Measurements from ENCODE around the gene CLDN22.

CLDN22 gene

DNA sequence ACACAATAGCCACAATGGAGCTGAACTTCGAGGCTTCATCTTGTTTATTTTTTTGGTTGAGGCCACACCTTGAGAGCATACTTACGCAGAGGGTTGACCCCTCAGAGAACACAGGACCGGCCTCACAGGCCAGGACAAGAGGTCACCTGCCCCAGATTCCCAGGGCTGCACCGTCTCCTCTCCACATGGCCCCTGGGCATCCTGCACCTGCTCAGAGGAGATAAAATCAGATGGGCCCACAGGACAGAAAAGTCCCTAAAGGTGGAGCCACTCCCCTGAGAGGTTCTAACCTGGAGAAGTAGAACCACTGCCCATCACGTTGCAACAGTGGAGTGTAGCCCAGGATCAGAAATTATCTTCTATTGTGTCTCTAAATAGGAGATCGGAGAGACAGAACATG is 3.2 kb upstream of the CLDN22 start:
- no peak for DNase-seq (ENCODE audit: low read depth in 1 of 2, low spot score in 1 of 2)

DNA sequence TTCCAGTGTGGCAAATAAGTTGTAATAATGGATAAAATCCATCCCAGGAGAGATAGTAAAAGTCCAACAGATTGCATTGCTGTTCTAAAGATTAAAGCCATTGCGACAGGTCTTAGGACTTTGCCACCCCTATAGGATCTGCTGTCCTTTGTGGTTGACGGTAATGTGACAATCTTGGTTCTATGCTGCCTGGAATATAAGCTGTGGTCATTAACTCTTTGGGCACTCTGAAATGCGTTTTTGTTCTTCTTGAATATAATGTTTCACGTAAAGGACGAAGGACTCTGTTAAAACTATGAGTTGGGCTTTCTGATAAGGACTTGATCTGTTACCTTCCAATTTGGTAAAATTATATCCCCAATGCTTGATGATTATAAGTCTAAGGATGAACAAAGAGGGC is 2.2 kb upstream of the CLDN22 start, which contains the start of gene CLDN24:
Gene CLDN24, minus strand, starts transcription at position 101 of the 400 bp plus-strand sequence. Its CDS starts 0 bp downstream, at position 101.
- DNase-seq (ENCODE audit: low read depth in 1 of 2, low spot score in 1 of 2), result no peak

DNA sequence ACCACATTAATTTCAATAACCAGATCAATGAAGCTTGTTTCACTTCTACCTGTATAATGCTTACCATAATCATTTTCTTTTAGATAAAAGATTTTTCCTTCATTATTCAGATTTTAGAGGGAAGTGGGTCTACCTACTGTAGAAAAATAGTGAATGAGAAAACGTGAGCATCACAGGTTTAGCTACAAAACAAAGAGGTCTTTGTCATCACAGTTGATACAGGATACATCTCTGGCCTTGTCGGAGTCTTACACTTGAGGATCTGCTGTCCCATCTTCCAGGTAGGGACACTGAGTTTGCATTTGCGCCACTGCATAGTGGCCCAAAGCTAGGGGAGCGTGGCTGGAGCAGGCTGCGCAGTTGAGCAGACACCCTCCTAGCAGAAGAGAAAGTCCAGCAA is 1.4 kb upstream of the CLDN22 start:
- no peak for DNase-seq (ENCODE audit: low read depth in 1 of 2, low spot score in 1 of 2)

DNA sequence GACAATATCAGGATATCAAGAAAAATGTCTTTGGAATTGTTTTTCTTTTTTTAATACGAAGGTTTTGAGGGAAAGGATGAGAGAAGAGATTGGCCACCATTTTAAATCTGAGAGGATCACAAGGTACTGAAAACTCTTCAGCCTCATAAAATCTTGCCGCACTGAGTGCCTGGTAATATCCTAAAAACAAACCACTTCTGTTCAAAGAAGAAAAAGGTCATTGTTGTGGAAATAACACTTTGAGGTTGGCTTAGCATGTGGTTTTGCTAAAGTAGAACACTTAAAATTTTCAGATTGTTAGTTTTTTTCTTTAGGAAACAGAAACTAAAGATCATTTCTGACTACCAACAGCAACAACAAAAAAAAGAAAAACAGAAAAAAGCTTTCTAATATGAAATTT is 1.0 kb upstream of the CLDN22 start:
- no peak for DNase-seq (ENCODE audit: low read depth in 1 of 2, low spot score in 1 of 2)

DNA sequence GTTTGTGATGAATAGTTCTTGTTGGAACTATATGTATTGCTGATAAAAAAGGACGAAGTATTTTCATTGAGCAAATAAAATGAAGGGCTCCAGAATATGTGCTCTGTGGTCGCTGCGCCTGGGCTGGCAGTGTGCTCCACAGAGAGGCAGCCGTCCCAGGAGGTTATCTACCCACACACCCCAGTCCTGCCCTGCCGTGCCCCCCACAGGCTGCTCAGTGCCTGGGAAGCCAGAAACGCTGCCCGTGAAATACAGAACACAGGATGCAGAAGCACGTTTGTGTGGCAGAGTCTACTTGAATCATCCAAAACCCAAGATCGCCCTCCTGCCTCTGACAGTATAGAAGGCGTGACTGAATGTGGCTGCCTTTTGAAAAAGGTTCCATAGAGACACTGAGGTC is 1.4 kb downstream of the CLDN22 start:
- no peak for DNase-seq (ENCODE audit: low read depth in 1 of 2, low spot score in 1 of 2)

DNA sequence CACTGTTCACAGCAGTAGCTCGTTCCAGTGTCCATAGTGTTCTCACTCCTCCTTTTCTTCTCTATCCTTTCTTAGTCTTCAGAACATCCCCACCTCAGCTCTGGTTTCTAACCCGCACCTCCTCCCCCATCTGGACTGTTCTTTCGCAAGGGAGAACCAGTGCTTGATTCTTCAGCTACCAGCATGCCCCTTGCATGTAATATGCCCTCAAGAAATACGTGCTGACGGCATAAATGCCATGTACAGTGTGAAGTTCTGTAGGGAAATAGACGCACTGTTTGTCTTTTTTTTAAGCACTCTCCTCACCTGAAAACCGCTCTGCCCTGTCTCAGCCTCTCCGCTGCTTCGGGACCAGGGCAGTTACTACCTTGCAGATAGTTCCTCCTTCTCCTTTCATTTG is 5.3 kb downstream of the CLDN22 start:
- no peak for DNase-seq (ENCODE audit: low read depth in 1 of 2, low spot score in 1 of 2)

DNA sequence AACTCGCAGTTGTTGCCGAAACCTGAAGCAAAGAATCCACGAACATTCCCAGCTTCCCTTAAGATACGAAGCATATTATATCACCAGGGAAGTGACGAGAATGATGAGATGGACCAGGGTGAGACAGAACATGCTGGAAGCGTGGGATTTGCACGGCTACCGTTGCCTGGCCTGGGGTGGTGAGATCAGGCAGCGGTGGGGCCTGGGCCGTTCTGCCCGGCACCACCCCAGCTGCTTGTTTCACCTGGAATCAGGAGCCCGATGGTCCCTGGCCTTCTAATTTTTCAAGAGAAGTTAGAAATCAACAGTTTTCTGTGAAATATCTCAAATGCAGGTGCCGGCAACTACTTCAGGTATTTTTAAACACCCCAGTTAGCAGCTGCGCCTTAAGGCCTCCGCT is 5.7 kb downstream of the CLDN22 start:
- no peak for DNase-seq (ENCODE audit: low read depth in 1 of 2, low spot score in 1 of 2)

DNA sequence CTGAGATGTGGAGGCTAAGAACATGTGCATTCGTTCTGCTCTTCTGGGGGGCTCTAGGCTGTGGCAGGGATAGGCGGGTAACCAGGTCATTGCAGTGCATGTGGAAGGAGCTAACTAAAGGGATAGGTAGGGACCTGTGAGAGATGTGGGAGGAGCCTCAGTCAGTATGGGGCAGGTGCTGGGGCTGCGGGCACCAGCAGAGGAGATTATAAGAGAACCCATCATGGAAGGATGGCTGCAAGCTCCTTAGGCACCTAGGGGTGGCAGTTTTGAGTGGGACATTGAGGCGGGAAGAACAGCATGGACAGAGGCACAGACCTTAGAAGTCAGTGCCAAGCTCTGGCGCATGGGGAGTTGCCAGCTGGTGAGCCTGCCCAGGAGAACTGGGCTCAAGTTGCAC is 7.2 kb downstream of the CLDN22 start:
- DNase-seq (ENCODE audit: low read depth in 1 of 2, low spot score in 1 of 2), result no peak

DNA sequence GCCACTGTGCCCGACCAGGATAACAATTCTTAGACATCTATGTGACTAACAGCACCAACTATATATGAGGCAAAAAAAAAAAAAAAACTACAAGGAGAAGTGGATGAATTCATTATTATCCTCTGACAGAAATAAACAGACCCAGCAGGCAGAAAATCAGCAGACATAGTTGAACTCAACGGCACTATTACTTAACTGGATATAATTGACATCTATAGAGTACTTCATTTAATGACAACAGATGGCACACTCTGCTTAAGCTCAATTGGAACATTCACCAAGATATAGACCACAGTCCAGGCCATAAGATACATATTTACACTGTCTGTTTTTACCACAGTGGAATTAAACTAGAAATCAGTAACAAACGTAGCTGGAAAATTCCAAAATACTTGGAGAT is 13.3 kb downstream of the CLDN22 start:
- DNase-seq (ENCODE audit: low read depth in 1 of 2, low spot score in 1 of 2), result no peak

DNA sequence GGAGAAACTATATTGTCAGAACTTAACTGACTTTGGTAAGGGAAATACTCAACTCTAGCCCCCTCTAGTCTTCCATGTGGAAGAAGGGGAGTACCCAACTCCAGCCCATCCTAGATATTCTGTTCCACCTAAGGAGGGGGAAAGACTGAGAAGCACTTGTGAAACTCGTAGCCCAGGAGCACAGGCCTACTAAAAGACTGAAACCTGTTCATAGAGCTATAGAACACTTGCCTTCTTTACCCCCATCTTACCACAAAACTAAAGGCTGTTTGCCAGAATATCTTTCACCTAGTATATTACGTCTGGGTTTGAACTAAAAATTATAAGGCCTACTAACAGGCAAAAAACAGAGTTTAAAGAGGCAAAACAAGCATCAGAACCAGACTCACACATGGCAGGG is 15.5 kb downstream of the CLDN22 start:
- DNase-seq (ENCODE audit: low read depth in 1 of 2, low spot score in 1 of 2), result no peak

DNA sequence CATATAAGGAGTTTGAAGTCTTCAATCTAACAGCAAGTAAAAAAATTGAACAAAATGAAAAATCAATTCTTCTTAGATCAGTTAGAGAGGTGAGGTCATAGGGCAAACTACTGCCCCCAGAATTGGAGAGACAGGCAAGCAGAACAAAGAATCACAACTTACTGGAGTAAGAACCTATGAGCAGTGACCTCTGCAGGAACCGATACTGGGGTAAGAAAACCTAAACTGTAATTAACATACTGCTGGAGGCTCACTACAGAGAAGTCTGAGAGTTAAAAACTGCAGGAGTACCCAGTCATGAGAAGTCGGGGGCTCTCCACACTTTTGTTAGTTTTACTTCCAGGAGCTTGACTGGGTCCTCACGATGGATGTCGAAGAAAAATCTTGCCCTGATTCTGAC is 16.0 kb downstream of the CLDN22 start:
- DNase-seq (ENCODE audit: low read depth in 1 of 2, low spot score in 1 of 2), result no peak

DNA sequence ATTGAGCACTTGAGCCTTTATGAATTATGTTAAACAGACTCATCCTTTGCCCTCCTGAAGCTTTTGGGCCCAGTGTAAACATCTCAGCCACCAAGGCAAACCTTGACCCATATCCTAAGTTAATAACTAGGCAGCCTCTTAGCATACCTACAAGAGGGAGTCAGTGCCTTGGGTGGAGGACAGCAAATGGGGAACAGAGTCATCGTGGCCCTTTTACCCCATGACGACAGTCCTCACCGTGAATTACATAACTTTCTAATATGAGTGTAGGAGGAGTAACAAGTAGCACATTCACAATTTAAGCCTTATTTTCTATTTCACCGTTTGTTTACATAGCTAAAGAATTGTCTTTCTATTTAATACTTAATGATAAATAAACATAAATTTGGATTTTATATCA is 16.8 kb downstream of the CLDN22 start:
- no peak for DNase-seq (ENCODE audit: low read depth in 1 of 2, low spot score in 1 of 2)

DNA sequence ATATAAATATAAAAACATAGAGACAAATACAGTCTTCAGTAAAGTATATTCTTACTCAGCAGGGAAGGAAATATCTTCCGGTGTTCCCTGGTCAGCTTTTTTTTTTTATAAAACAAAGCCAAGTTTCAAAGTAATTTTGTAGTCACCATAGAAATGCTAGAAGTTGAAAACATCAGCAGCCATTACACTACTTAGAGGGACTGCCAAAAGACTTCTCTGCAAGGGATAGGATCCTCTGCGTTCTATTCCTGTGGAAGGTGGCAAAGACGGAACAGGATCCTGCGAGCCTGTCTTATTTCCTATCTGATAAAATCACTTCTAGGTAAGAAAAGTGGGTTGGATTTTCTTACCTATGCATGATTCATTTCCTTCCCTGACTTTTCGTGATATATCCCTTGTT is 19.4 kb downstream of the CLDN22 start:
- DNase-seq (ENCODE audit: low read depth in 1 of 2, low spot score in 1 of 2), result no peak

DNA sequence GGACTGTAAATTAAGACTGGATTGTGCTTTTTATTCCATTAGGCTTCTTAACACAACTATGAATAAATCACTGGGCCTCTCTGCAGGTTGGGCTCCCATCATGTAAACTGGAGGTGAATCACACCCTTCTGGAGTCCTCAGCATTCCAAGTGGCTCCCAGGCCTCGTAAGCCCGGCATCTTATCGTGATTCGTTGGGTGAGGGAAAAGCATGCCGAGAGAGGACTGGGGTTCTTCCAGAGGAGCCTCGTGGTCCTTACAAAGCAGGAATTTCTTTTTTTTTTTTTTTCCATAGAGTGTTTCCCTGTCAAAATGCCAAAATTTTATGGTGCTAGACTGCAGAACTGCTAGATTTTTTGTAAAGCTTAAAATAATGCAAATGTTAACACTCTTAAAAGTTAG is 20.0 kb downstream of the CLDN22 start:
- DNase-seq (ENCODE audit: low read depth in 1 of 2, low spot score in 1 of 2), result no peak

DNA sequence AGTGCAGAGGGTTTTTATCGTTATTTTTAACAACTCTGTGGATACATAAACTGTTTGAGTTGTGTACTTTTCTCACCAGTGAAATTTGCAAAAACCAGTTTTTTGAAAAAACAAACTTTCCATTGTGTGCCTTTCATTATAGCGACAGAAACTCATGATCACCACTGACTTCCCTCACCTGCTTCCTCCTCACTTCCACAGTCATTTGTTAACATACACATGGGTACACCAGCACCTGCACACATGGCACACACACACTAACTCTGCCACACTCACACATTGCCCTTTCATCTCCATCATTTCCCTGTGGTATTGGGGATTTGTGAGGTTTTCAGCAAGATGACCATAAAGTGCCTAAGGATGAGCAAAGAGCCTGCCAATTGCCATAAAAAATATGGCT is 20.6 kb downstream of the CLDN22 start:
- DNase-seq (ENCODE audit: low read depth in 1 of 2, low spot score in 1 of 2), result no peak

DNA sequence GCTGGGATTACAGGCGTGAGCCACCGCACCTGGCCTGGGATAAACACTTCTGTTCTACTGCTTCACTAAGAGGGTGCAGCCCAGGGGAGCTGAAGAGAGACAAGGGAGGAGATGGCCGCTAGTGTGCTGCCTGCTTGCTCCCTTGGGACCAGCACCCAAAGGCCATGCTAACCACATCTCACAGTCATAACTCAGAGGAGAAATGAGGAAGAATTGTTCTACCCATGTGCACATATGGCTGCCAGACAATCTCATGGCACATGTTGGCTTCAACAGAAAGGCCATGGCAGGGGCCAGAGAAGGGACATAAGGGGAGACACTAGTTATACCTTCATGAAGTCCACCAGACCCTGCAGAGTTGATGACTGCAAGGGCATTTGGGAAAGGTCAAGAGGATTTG is 22.4 kb downstream of the CLDN22 start:
- no peak for DNase-seq (ENCODE audit: low read depth in 1 of 2, low spot score in 1 of 2)

DNA sequence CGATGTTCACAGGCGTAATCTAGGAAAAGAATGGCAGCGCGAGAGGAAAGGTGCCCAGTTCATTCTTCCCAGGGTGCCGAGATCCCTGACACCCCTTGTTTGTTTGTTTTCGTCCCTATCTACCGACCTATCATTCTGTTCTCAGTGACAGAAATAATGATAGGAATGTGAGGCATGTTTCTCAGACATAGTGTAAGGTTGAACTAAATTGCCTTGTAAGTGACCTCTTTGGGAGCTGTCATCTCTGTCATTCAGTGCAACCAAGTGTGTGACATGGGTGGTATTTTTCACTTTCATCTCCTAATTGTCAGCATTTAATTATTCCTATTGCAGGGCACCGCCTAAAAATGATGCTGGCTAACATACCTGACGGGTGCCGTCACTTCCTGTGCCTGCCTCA is 24.4 kb downstream of the CLDN22 start:
- no peak for DNase-seq (ENCODE audit: low read depth in 1 of 2, low spot score in 1 of 2)

DNA sequence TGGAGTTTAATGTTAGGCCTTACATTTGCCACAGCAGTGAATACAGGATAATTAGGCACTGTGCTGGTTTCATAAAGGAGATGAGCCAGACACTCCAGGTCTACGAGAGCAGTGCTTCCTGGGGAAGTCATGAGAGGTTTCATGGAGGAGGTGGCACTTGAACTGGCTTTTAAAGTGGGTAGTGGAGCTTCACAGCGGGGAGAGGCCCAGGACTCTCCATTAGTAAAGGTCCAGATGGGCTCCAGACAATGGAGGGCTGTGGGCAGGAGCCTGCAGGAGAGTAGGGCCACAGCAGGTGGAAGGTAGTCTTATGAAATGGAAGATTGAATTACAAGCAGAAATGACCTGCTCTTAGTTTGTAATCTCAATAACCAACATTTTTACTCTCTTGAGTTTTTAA is 29.0 kb downstream of the CLDN22 start:
- no peak for DNase-seq (ENCODE audit: low read depth in 1 of 2, low spot score in 1 of 2)

DNA sequence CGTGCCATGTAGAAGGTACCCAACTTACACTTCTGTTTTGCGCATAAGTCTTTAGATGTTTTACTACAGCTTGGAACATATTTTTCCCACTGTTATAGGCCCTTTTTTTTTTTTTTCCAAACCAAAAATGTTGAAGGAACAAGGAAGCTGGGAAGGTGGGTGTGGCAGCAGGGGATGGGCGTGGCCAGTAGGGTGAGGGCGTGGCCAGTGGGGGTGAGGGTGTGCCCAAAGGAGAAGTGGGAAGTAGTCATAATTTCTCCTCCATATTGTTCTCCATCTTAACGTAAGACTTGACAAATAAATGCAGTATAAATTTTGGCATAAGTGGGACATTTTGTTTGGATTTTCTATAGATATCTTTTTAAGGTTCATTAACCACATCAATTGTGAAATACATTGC is 30.4 kb downstream of the CLDN22 start:
- no peak for DNase-seq (ENCODE audit: low read depth in 1 of 2, low spot score in 1 of 2)

DNA sequence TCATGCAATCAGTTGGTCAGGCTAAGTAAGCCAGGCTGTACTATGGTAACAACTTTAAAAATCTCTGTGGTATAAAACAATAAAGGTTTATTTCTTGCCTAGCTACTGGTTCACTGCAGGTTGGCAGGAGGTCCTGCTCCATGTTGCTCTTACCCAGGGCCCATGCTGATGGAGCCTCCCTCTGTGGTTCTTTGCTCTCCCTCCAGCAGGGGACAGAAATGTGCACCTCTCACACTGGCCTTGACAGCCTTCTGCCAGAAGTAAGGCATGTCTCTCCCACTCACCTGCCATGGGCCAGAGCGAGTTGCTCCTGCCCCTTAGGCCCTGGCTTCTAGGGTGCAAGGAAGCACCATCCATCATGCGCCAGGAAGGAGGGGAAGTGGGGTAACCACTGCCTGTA is 31.1 kb downstream of the CLDN22 start:
- no peak for DNase-seq (ENCODE audit: low read depth in 1 of 2, low spot score in 1 of 2)

DNA sequence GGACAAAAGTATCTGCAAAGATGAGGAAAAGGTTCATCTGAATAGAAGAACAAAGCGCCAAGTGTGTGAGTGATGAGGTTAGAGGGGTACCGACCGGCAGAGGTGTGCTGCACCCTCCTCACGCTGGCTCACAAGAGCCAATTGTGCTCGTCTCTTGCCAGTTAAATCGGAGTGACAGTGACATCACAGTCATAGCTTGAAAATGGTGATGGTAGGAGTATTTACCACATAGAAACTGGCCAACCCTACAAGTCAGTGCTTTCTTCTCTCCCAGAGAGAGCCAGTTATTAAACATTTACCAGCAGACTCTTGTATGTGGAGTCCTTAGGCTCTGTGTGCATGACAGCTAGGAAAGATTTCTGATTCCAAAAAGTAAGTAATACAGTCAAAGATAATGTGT is 32.4 kb downstream of the CLDN22 start:
- no peak for DNase-seq (ENCODE audit: low read depth in 1 of 2, low spot score in 1 of 2)

DNA sequence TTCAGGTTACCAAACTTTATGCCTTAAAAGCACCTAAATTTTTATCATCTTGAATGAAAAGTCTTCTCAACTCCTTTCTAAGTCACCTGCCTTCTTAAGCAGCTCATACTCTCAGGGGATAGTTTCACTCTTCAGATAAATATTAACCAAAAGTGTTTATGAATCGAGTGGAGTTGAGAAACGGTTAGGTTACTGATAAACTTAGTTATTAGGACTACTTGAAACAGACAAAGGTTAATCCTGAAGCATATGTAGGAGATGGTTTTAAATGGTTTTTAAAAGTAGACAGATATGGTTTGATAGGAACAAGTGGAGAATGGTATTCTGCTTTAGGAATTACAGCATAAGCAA is 32.8 kb downstream of the CLDN22 start:
- no peak for DNase-seq (ENCODE audit: low read depth in 1 of 2, low spot score in 1 of 2)

DNA sequence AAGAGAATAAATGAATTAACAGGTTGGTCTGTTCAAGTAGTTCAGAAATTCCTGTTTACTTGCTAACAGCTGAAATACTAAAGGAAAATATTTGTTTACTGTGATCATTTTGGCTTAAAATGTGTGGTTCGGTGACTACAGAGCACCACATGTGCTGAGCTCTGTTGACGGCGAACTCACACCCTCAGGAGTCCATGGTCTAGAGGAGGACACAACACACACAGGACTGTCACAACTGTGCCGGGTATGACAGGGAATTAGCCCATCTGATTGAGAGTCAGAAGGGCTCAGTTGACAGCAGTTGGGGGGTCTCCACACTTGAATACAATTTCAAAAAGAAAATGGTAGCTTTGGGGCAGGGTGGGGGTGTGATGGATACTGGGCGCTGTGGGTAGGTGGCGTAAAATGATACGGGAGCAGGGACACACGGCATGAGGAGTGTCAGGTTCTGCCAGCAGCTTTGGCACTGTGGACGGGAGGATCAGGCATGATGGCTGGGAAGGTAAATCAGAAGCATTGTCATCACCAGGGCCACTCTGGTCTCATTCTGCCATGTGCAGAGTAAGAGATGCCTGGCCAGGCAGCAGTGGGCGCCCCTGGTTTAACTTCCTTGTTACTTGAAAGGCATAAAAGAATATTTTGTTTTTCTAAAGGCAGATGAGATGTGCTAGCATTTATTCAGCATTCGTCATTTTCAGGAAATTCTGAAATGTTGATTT is 33.3 kb downstream of the CLDN22 start:
- no peak for DNase-seq (ENCODE audit: low read depth in 1 of 2, low spot score in 1 of 2)

DNA sequence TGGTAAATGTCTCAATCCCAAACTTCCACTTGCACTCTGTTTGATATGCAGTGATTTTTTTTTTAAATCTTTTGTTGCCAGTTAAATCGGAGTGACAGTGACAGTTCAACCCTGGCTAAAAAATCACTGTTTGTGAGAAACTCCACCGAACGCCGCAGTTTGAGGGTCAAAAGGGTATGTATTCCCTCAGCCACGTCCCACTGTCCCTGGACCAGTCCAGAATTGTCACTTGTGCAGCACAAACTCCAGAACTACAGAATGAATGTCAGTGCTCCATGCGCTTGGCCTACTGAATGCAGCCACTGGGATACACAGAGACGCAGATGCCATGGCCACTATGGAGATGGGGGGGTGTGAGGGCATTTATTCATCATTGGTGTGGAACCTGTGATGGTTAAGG is 34.2 kb downstream of the CLDN22 start:
- DNase-seq (ENCODE audit: low read depth in 1 of 2, low spot score in 1 of 2), result no peak
